Neural crest cell (in vitro differentiated cells): ENCODE measurements around the gene ACACB. TPM values are rescaled to one million over a fixed set of nuclear protein-coding genes. Genes with fewer than 3 reads are reported as not detected.

ENCODE experiments used
- DNase-seq: peaks from one replicate; pipeline ENCODE4 v3.0.0; 2021; ENCODE audit warnings: low read depth, mixed read lengths, low spot score
- H3K27ac Mint-ChIP-seq: one replicate; pipeline ENCODE4 v1.8.0; 2021; ENCODE audit warnings: mild to moderate bottlenecking, mixed read lengths; ENCODE audit not compliant: unreplicated experiment
- H3K27me3 Mint-ChIP-seq: 2 replicates; pipeline ENCODE4 v1.8.0; 2021; ENCODE audit warnings: low read depth, mild to moderate bottlenecking, mixed read lengths
- H3K36me3 Mint-ChIP-seq: 2 replicates; pipeline ENCODE4 v1.8.0; 2021; ENCODE audit warnings: low read depth, mild to moderate bottlenecking, mixed read lengths
- H3K4me1 Mint-ChIP-seq: 2 replicates; pipeline ENCODE4 v1.8.0; 2021; ENCODE audit warnings: mixed read lengths
- H3K4me3 Mint-ChIP-seq: one replicate; pipeline ENCODE4 v1.8.0; 2021; ENCODE audit warnings: mild to moderate bottlenecking, mixed read lengths
- H3K9me3 Mint-ChIP-seq: 2 replicates; pipeline ENCODE4 v1.8.0; 2021; ENCODE audit warnings: mixed read lengths
- CTCF ChIP-seq: fragments of 200-600 bp; sonication (generic); conservative IDR thresholded peaks from 2 replicates; pipeline ENCODE4 v1.5.0; 2021; ENCODE audit warnings: antibody characterized with exemption, mild to moderate bottlenecking
- total RNA-seq: library from RNA; stranded (reverse); gene quantifications from 2 replicates; pipeline ENCODE4 v1.2.1, GENCODE V29; 2021

The ACACB gene
- total RNA-seq, 1 donor from 2014 or later, result 15.9 TPM

- Mint-ChIP-seq H3K4me1 (peaks cover 12% of the 10 kb centered on the region), H3K4me3 (peak overlapping the region; percentile 15), H3K36me3 (no peaks in the 10 kb centered on the region), H3K9me3 (no peaks in the 10 kb centered on the region), H3K27ac (no peak overlapping the region), H3K27me3 (no peaks in the 10 kb centered on the region)
- peak; percentile 55 for DNase-seq
- TF ChIP-seq CTCF, result no peak
These were observed 175.3 kb downstream of the ACACB start for GRCh38 chr12:109291521-109292341.

- H3K4me3 Mint-ChIP-seq, result no peak overlapping the region
- no peaks in the 10 kb centered on the region for H3K9me3 Mint-ChIP-seq
- TF ChIP-seq CTCF, result no peak
- DNase-seq, result no peak
- H3K4me1 Mint-ChIP-seq, result peaks cover 12% of the 10 kb centered on the region
- peak overlapping the region; percentile 62 for H3K27ac Mint-ChIP-seq
- H3K36me3 Mint-ChIP-seq, result no peaks in the 10 kb centered on the region
- no peaks in the 10 kb centered on the region for H3K27me3 Mint-ChIP-seq
These were observed 175.9 kb downstream of the ACACB start for GRCh38 chr12:109292342-109292711.

GRCh38 chr12:109293106-109293505 is 176.7 kb downstream of the ACACB start:
- no peaks in the 10 kb centered on the region for H3K36me3 Mint-ChIP-seq
- peaks cover 12% of the 10 kb centered on the region for H3K4me1 Mint-ChIP-seq
- DNase-seq, result no peak
- no peaks in the 10 kb centered on the region for H3K9me3 Mint-ChIP-seq
- H3K27ac Mint-ChIP-seq, result no peak overlapping the region
- H3K27me3 Mint-ChIP-seq, result no peaks in the 10 kb centered on the region
- no peak overlapping the region for H3K4me3 Mint-ChIP-seq
- no peak for TF ChIP-seq CTCF

- no peaks in the 10 kb centered on the region for H3K27me3 Mint-ChIP-seq
- H3K9me3 Mint-ChIP-seq, result no peaks in the 10 kb centered on the region
- H3K27ac Mint-ChIP-seq, result no peak overlapping the region
- no peak overlapping the region for H3K4me3 Mint-ChIP-seq
- peaks cover 12% of the 10 kb centered on the region for H3K4me1 Mint-ChIP-seq
- TF ChIP-seq CTCF, result no peak
- no peaks in the 10 kb centered on the region for H3K36me3 Mint-ChIP-seq
- no peak for DNase-seq
These were observed 178.0 kb downstream of the ACACB start for GRCh38 chr12:109294286-109294796.

- Mint-ChIP-seq H3K4me3 (no peak overlapping the region), H3K36me3 (no peaks in the 10 kb centered on the region), H3K27me3 (no peaks in the 10 kb centered on the region), H3K27ac (no peak overlapping the region), H3K9me3 (no peaks in the 10 kb centered on the region), H3K4me1 (peaks cover 7% of the 10 kb centered on the region)
- TF ChIP-seq CTCF, result no peak
- no peak for DNase-seq
These were observed 179.5 kb downstream of the ACACB start for GRCh38 chr12:109295764-109296425.
